Neuron (in vitro differentiated cells): ENCODE results near the gene KCNT2.

Experiments
- H2AFZ ChIP-seq: one replicate; pipeline ENCODE4 v1.6.1; 2013; ENCODE audit warnings: low read depth, mild to moderate bottlenecking, inconsistent platforms, low read length, moderate library complexity
- H3K27me3 ChIP-seq: one replicate; pipeline ENCODE4 v1.6.1; 2013; ENCODE audit warnings: low read length; ENCODE audit not compliant: insufficient read depth
- H3K36me3 ChIP-seq: one replicate; pipeline ENCODE4 v1.6.1; 2013; ENCODE audit warnings: low read length; ENCODE audit not compliant: insufficient read depth
- H3K4me1 ChIP-seq: one replicate; pipeline ENCODE4 v1.6.1; 2013; ENCODE audit warnings: low read length; ENCODE audit not compliant: insufficient read depth
- H3K4me3 ChIP-seq: 2 replicates; pipeline ENCODE4 v1.5.1; 2013; ENCODE audit warnings: mild to moderate bottlenecking, low read length, moderate library complexity
- H3K9me3 ChIP-seq: one replicate; pipeline ENCODE4 v1.6.1; 2013; ENCODE audit warnings: low read length

The KCNT2 gene

DNA sequence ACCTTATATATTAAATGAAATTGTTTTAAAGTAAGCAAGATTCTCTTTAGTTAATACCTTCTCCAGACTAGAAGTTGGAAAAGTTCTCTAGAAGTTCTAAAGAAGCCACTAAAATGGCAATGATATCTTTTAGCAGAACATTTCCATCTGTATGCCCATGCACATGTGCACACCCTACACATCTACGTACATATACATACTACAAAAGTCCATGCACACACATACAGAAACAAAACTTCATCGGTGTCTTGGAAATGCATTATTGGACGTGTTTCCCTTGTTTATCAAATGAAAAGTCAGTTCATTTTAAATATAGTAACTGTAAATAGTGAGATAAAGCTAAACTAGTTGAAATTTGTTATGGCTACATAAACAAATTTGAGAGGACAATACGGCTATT, 114.4 kb downstream of the KCNT2 start:
- no peak overlapping the region for H3K4me3 ChIP-seq
- no peak overlapping the region for H2AFZ ChIP-seq
- H3K4me1 ChIP-seq, result no peaks in the 10 kb centered on the region
- H3K36me3 ChIP-seq, result no peaks in the 10 kb centered on the region
- no peaks in the 10 kb centered on the region for H3K27me3 ChIP-seq
- no peaks in the 10 kb centered on the region for H3K9me3 ChIP-seq

DNA sequence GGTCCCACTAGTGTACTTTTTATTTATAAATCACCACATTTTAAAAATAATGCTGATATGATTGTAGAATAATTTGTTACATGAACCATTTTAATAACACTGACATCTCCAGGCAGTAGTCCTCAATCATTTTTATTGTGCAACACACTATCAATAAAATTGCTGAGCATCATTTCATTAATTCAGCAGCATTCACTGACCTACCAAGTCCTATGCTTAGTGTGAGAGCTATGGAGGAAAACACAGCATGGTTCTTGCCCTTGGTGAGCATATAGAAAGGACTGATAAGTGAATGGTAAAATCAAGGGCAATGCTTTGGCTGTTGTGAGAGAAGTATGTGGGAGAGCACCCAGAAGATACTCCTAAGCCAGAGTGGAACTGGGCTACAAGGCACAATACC, 119.7 kb downstream of the KCNT2 start:
- Histone ChIP-seq H3K4me1 (no peaks in the 10 kb centered on the region), H3K4me3 (no peak overlapping the region), H3K9me3 (no peaks in the 10 kb centered on the region), H2AFZ (no peak overlapping the region), H3K27me3 (no peaks in the 10 kb centered on the region), H3K36me3 (no peaks in the 10 kb centered on the region)

DNA sequence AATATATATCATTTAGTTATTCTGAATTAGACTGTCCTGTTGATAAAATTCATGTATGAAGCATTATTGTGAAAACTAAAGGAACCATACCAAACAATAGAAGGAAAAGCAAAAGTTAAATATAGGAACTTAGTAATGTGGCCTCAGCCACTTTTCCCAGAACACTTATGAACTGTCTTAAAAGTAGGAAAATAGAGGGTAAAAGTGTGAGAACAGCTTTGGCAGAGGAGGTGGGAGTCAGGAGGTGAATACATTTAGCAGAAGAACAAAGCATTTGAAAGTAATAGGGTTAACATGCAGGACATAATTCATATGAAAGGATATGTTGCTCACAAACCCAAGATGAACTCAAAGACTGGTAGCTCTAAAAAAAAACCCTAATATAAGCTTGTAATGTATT, 121.9 kb downstream of the KCNT2 start:
- H3K4me3 ChIP-seq, result no peak overlapping the region
- no peaks in the 10 kb centered on the region for H3K9me3 ChIP-seq
- no peaks in the 10 kb centered on the region for H3K36me3 ChIP-seq
- H3K4me1 ChIP-seq, result no peaks in the 10 kb centered on the region
- no peaks in the 10 kb centered on the region for H3K27me3 ChIP-seq
- no peak overlapping the region for H2AFZ ChIP-seq

- H2AFZ ChIP-seq, result no peak overlapping the region
- no peaks in the 10 kb centered on the region for H3K9me3 ChIP-seq
- H3K36me3 ChIP-seq, result peaks cover 3% of the 10 kb centered on the region
- H3K4me1 ChIP-seq, result no peaks in the 10 kb centered on the region
- H3K4me3 ChIP-seq, result no peak overlapping the region
- H3K27me3 ChIP-seq, result no peaks in the 10 kb centered on the region
These were observed 126.6 kb downstream of the KCNT2 start for GRCh38 chr1:196481616-196482015.

DNA sequence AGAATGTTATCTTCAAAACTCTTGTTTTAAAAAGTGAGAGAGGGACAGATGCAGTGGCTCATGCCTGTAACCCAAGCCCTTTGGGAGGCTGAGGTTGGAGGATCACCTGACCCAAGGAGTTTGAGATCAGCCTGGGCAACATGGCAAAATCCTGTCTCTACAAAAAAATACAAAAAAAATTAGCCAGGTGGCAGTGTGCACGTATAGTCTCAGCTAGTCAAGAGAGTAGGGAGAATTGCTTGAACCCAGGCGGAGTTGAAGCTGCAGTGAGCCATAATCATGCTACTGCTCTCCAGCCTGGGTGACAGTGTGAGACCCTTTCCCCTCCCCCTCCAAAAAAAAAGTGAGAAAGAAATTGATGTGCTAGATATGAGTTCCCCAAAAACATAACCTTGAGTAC, 131.0 kb downstream of the KCNT2 start:
- peaks cover 3% of the 10 kb centered on the region for H3K36me3 ChIP-seq
- H2AFZ ChIP-seq, result no peak overlapping the region
- H3K4me3 ChIP-seq, result no peak overlapping the region
- H3K4me1 ChIP-seq, result no peaks in the 10 kb centered on the region
- H3K9me3 ChIP-seq, result no peaks in the 10 kb centered on the region
- H3K27me3 ChIP-seq, result no peaks in the 10 kb centered on the region

GRCh38 chr1:196467230-196467925, 140.9 kb downstream of the KCNT2 start:
- Histone ChIP-seq H3K4me1 (peaks cover 2% of the 10 kb centered on the region), H3K9me3 (no peaks in the 10 kb centered on the region), H3K4me3 (no peak overlapping the region), H2AFZ (no peak overlapping the region), H3K36me3 (no peaks in the 10 kb centered on the region), H3K27me3 (no peaks in the 10 kb centered on the region)

DNA sequence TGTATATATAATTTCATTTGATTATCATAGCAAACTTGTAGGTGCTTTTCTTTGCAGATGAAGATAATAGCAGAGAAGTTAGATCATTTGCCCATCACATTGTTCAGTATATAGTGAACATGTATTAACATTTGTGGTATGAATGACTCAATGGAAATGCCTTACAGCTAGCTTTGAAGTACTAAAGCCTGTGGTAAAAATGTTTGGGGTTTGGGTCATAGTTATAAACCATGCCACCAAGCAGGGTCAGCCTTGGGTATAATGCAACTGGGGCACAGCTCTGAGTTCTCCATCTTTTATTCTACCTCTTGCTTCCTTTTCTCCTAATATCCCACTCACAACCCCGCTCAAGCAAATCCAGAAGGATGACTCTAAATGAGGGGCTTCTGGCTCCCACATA, 141.6 kb downstream of the KCNT2 start:
- Histone ChIP-seq H2AFZ (no peak overlapping the region), H3K36me3 (no peaks in the 10 kb centered on the region), H3K4me3 (no peak overlapping the region), H3K4me1 (peaks cover 2% of the 10 kb centered on the region), H3K27me3 (no peaks in the 10 kb centered on the region), H3K9me3 (no peaks in the 10 kb centered on the region)

- H3K4me1 ChIP-seq, result peaks cover 2% of the 10 kb centered on the region
- no peak overlapping the region for H3K4me3 ChIP-seq
- no peaks in the 10 kb centered on the region for H3K27me3 ChIP-seq
- H2AFZ ChIP-seq, result no peak overlapping the region
- H3K9me3 ChIP-seq, result no peaks in the 10 kb centered on the region
- no peaks in the 10 kb centered on the region for H3K36me3 ChIP-seq
These were observed 142.1 kb downstream of the KCNT2 start for GRCh38 chr1:196466166-196466565.

DNA sequence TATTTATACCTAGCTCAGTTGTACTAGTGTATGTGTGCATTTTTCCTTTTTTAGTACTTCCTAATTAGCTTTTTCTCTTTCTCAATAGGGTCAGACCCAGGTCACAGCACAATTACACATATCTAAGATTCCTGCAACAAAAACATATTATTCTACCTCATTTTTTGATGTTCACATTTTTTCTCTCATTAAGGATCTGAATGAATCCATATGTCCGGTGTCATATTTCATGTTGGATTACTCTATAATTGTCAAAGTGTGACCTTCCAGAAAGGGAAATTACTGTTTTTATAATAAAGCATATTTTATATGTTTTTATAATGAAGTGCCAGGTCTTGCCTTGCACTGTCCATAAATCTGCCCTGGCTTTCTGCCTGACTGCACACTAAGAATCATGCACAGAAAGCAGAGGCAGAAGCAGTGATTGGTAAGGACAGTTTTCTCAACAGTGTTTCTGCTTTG, 143.7 kb downstream of the KCNT2 start:
- H2AFZ ChIP-seq, result no peak overlapping the region
- no peaks in the 10 kb centered on the region for H3K27me3 ChIP-seq
- no peaks in the 10 kb centered on the region for H3K9me3 ChIP-seq

GRCh38 chr1:196462086-196462485, 146.2 kb downstream of the KCNT2 start:
- no peaks in the 10 kb centered on the region for H3K9me3 ChIP-seq
- H2AFZ ChIP-seq, result no peak overlapping the region
- H3K4me1 ChIP-seq, result peaks cover 5% of the 10 kb centered on the region
- no peaks in the 10 kb centered on the region for H3K27me3 ChIP-seq
- no peaks in the 10 kb centered on the region for H3K36me3 ChIP-seq
- no peak overlapping the region for H3K4me3 ChIP-seq

More for the DNA sequence above, 143.7 kb downstream of the KCNT2 start:
- Histone ChIP-seq H3K36me3 (no peaks in the 10 kb centered on the region), H3K4me3 (no peak overlapping the region), H3K4me1 (peaks cover 3% of the 10 kb centered on the region)

- H3K36me3 ChIP-seq, result no peaks in the 10 kb centered on the region
- peaks cover 5% of the 10 kb centered on the region for H3K4me1 ChIP-seq
- H3K9me3 ChIP-seq, result no peaks in the 10 kb centered on the region
- H2AFZ ChIP-seq, result no peak overlapping the region
- no peaks in the 10 kb centered on the region for H3K27me3 ChIP-seq
- H3K4me3 ChIP-seq, result no peak overlapping the region
These were observed 146.7 kb downstream of the KCNT2 start for GRCh38 chr1:196461521-196461920.

DNA sequence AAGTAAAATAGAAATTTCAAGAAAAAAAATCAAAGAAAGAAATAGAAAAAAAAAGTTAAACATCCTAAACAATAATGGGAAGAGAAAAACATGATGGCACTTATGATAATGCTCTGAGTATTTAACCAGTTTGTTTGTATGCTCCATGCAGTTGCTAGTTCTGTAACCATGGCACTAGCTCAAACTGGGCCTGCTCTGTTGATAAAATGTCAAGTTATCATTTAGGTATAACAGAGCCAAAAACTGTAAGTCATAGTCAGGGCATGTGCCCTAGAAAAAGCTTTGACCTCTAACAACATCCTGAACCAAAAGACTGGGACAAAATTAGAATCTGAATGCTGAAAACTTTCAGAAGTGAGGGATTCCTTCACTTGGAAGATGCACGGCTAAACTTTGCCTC, 148.9 kb downstream of the KCNT2 start:
- Histone ChIP-seq H2AFZ (no peak overlapping the region), H3K36me3 (no peaks in the 10 kb centered on the region), H3K9me3 (no peaks in the 10 kb centered on the region), H3K27me3 (no peaks in the 10 kb centered on the region), H3K4me1 (peaks cover 3% of the 10 kb centered on the region), H3K4me3 (no peak overlapping the region)

GRCh38 chr1:196454792-196455191, 153.4 kb downstream of the KCNT2 start:
- H3K27me3 ChIP-seq, result no peaks in the 10 kb centered on the region
- no peaks in the 10 kb centered on the region for H3K36me3 ChIP-seq
- H3K4me3 ChIP-seq, result no peak overlapping the region

GRCh38 chr1:196451103-196451502, 157.1 kb downstream of the KCNT2 start:
- no peaks in the 10 kb centered on the region for H3K27me3 ChIP-seq
- no peak overlapping the region for H2AFZ ChIP-seq
- H3K36me3 ChIP-seq, result no peaks in the 10 kb centered on the region
- H3K9me3 ChIP-seq, result no peaks in the 10 kb centered on the region
- H3K4me1 ChIP-seq, result no peaks in the 10 kb centered on the region
- no peak overlapping the region for H3K4me3 ChIP-seq

More at GRCh38 chr1:196454792-196455191, 153.4 kb downstream of the KCNT2 start:
- Histone ChIP-seq H2AFZ (no peak overlapping the region), H3K9me3 (no peaks in the 10 kb centered on the region), H3K4me1 (peaks cover 3% of the 10 kb centered on the region)
